Measurements from ENCODE around the gene SLC16A12. TPM values are rescaled to one million over a fixed set of nuclear protein-coding genes. Genes with fewer than 3 reads are reported as not detected.

Gene SLC16A12
- total and polyA plus RNA-seq, 4 donors: 0.03 to 10.7 (median 0.94) TPM

GRCh38 chr10:89515031-89515841 lies 20.2 kb downstream of the SLC16A12 start:
- WGBS: 79% methylated on average over 8 of the region's 8 CpGs
- no peak overlapping the region for H3K9ac ChIP-seq (ENCODE audit: low read depth in 1 of 2, low read length in 2 of 2)

GRCh38 chr10:89513206-89513605 lies 22.2 kb downstream of the SLC16A12 start:
- no peak for DNase-seq (ENCODE audit: low spot score)
- Histone ChIP-seq H3K36me3 (ENCODE audit: control insufficient read depth in 4 of 4, insufficient read depth in 3 of 4, low read depth in 1 of 4, low read length in 3 of 4) (no peaks in the 10 kb centered on the region), H3K4me1 (ENCODE audit: control insufficient read depth in 4 of 4, insufficient read depth in 4 of 4, low read length in 3 of 4) (peaks cover 0 to 7% (median 3%) of the 10 kb centered on the region in 4 donors), H3K27me3 (ENCODE audit: control insufficient read depth in 4 of 4, insufficient read depth in 4 of 4, low read length in 3 of 4) (no peaks in the 10 kb centered on the region), H3K27ac (ENCODE audit: low read depth in 1 of 2, low read length in 2 of 2) (no peak overlapping the region), H3K9ac (ENCODE audit: low read depth in 1 of 2, low read length in 2 of 2) (no peak overlapping the region), H3K9me3 (ENCODE audit: control insufficient read depth in 4 of 4, low read length in 3 of 4) (no peaks in the 10 kb centered on the region), H3K4me3 (ENCODE audit: low read depth in 1 of 3, low read length in 3 of 3) (no peak overlapping the region)
- TF ChIP-seq NR2F2 (IDR thresholded peaks at IDR 0.05) (no peak), JUND (IDR thresholded peaks at IDR 0.05) (no peak), GABPA (IDR thresholded peaks at IDR 0.05 in 1 of 2, conservative IDR thresholded peaks at IDR 0.05 in 1 of 2) (no peak), HNF4G (IDR thresholded peaks at IDR 0.05) (no peak), EGR1 (IDR thresholded peaks at IDR 0.05; ENCODE audit: low read depth in 2 of 2) (no peak), FOXA2 (IDR thresholded peaks at IDR 0.05) (no peak), ATF3 (IDR thresholded peaks at IDR 0.05) (no peak), YY1 (IDR thresholded peaks at IDR 0.05) (no peak), REST (IDR thresholded peaks at IDR 0.05) (no peak), FOXA1 (IDR thresholded peaks at IDR 0.05) (no peak), MAX (IDR thresholded peaks at IDR 0.05) (no peak)
- WGBS: 93% methylated on average over 1 of the region's 1 CpG

More at GRCh38 chr10:89515031-89515841, 20.2 kb downstream of the SLC16A12 start:
- no peaks in the 10 kb centered on the region for H3K36me3 ChIP-seq (ENCODE audit: control insufficient read depth in 4 of 4, insufficient read depth in 3 of 4, low read depth in 1 of 4, low read length in 3 of 4)
- H3K27ac ChIP-seq (ENCODE audit: low read depth in 1 of 2, low read length in 2 of 2): no peak overlapping the region
- H3K27me3 ChIP-seq (ENCODE audit: control insufficient read depth in 4 of 4, insufficient read depth in 4 of 4, low read length in 3 of 4): no peaks in the 10 kb centered on the region
- no peak for TF ChIP-seq YY1 (IDR thresholded peaks at IDR 0.05)
- TF ChIP-seq EGR1 (IDR thresholded peaks at IDR 0.05; ENCODE audit: low read depth in 2 of 2): no peak
- no peak for TF ChIP-seq MAX (IDR thresholded peaks at IDR 0.05)
- TF ChIP-seq FOXA1 (IDR thresholded peaks at IDR 0.05): no peak
- TF ChIP-seq RAD21 (IDR thresholded peaks at IDR 0.05): no peak
- TF ChIP-seq TAF1 (conservative IDR thresholded peaks at IDR 0.05): no peak
- TF ChIP-seq GABPA (IDR thresholded peaks at IDR 0.05 in 1 of 2, conservative IDR thresholded peaks at IDR 0.05 in 1 of 2): no peak
- TF ChIP-seq NR2F2 (IDR thresholded peaks at IDR 0.05): no peak
- no peak for TF ChIP-seq HNF4G (IDR thresholded peaks at IDR 0.05)
- TF ChIP-seq FOXA2 (IDR thresholded peaks at IDR 0.05): no peak
- no peak for TF ChIP-seq ATF3 (IDR thresholded peaks at IDR 0.05)
- TF ChIP-seq CTCF (IDR thresholded peaks at IDR 0.05; ENCODE audit: low read depth, low read length, missing input control): no peak
- no peak for TF ChIP-seq SP1 (IDR thresholded peaks at IDR 0.05)
- DNase-seq (ENCODE audit: low spot score): no peak
- peaks cover 0 to 7% (median 3%) of the 10 kb centered on the region in 4 donors for H3K4me1 ChIP-seq (ENCODE audit: control insufficient read depth in 4 of 4, insufficient read depth in 4 of 4, low read length in 3 of 4)
- H3K9me3 ChIP-seq (ENCODE audit: control insufficient read depth in 4 of 4, low read length in 3 of 4): no peaks in the 10 kb centered on the region
- no peak overlapping the region for H3K4me3 ChIP-seq (ENCODE audit: low read depth in 1 of 3, low read length in 3 of 3)

All from liver (tissue), 9 donors.